CD4-positive, alpha-beta T cell treated with Interleukin-10 for 1 hour (primary cell): ENCODE results near the gene PHC2.
A peak's percentile ranks its signal among the peaks of the same experiment; 100 is the strongest.

ENCODE experiments used
- DNase-seq: peaks from one replicate; pipeline ENCODE4 v3.0.0-alpha.2; 2020

PHC2 gene

DNA sequence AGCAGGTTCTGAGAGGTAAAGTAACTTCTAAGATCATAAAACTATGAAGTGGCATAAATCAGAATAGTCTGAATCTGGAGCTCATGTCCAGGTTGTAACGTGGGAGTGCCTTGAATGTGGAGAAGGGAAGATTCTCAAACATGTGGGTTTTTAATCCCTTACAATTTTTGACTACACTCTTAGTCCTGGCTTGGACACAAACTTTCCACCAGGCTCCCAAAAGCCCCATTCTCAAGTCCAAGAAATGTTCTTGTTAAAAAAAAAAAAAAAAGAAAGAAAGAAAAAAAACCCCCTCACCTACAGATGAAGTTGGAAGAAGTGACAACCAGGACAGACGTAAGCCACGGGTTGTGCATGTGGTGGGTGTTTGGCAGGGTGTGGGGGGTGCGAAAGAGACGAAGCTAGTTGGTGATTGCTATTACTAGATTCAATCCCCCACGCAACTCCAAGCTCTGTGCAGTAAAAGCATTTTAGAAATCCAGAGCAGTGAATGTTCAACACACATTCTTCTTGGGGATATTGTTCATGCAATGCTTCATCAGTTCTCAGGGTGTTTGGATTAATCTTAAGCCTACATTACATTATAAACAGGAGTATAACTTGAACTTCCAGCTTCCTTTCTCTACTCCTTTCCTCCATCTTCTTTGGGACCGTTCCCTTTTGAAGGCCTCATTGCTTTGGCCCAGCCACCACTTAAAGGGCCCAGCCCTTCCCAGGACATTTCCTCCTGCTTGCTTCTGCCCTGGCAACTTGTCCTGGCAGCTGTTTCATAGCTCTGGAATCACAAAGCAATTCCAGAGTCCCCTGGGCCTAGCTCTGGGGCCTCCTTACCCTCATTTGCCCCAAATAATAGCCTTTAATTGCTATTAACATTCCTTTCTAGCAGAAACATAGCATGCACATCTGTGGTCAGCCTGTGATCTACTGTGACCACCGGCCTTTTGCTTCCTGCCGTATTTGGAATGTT is 41.8 kb downstream of the PHC2 start:
- DNase-seq = no peak

DNA sequence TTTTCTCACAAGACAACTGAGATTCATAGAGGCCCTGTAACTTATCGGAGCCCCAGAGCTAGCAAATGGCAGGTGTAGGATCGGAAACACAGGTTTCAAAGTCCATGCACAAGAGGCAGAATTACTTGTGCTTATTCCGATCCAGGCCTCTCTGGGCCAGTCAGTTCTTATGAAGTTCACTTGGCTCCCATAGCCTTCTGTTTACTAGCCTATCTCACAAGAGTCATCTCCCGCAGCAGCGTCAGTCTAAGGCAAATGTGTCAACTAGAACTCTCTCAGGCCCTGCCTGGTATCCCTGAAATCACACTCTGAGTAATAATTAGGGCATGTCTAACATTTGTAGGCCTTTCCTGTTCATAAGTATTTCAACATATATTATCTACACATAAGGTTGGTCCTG is 43.3 kb downstream of the PHC2 start:
- DNase-seq = no peak

GRCh38 chr1:33385251-33385650 is 45.6 kb downstream of the PHC2 start:
- DNase-seq = no peak

- DNase-seq = no peak
Measured at GRCh38 chr1:33384040-33384812, 46.7 kb downstream of the PHC2 start.

DNA sequence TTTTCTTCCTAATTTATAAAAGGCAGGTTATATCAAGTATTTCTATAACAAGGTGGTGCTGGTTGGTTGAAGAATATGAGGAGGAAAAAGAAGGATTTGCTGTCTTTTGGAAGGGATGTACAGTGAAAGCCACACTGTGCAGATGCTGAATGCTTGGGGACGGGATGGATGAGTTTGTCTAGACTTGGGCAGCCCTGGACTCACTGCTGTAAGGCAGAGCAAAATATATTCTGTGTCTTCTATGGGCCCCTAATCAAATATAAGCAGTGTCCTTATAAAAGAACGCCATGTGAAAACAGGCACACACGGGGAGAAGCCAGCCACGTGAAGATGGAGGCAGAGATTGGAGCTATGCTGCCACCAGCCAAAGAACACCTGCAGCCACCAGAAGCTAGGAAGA is 47.4 kb downstream of the PHC2 start:
- DNase-seq = no peak

GRCh38 chr1:33382661-33383415 is 48.1 kb downstream of the PHC2 start:
- DNase-seq = no peak

DNA sequence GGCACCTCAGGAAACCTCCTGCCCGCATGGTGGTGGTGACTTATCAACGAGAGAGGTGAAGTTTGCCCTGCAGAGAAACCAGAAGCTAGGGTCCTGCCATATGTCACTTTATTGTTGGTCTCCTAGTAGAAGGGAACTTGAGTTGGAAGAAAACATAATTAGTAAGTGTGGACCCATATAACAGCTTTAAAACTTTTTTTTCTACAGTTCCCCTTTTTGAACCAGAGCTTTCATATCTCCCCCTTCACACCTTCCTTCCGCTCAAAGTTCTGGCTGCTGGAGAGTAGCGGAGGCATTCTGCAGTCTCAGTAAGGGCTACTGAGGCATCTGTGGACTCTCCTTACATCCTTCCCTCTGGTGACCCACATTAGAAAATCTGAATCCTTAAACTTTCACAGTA is 48.9 kb downstream of the PHC2 start:
- DNase-seq = no peak

DNA sequence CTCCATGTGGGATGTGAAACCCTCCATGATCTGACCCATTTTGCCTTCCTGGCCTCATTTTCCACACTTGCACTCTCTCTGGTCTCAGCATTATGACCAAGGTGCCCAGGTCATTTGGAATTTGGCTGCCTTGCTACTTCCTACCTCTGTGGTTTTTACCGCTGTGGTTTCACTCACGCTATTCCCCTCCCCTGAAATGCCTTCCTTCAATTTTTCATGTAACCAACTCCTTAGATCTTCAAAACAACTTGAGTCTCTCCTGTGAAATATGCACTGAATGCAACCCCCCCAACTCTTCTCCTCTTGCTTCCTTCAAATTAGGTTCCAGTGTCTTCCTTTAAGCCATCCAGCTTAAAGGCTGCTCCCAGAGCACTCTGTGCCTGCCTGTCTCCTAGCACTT is 50.1 kb downstream of the PHC2 start:
- DNase-seq = no peak

- no peak for DNase-seq
Measured at GRCh38 chr1:33379631-33380354, 51.1 kb downstream of the PHC2 start.

DNA sequence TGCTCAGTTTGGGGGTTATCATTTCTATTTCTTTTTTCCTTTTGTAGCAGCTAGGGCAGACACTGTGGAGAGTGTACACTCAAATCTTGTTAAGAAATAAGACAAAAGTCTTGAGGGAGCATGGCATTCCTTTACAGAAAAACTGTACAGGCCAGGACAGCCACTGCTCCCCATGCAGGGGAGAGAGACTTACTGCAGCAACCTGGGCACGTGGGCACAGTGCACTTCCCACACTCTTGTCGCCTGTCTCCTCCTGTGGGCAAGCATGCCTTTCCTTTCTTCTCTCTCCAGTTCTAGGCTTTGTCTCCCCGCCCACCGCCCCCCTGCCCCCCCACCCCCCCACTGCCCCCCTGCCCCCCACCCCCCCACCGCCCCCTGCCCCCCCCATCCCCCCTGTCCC is 51.9 kb downstream of the PHC2 start:
- DNase-seq = no peak

DNA sequence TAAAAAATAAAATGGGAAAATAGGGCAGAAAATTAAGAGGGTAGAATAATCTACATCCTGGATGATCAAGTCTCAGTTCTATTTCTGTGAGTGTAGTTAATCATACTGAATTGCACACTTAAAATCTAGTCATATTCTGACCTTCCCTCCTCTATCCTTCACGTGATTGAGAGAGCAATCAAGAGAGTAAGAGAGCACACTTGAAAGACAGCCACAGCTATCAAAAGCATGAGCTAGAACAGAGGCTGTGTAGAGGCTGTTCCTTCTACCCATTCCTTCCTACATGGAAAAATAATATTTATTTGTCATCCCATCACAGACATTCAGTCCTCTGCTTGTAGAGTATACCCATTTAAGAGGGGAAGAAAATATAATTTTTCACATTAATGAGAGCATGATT is 52.4 kb downstream of the PHC2 start:
- no peak for DNase-seq

- DNase-seq = no peak
Measured at GRCh38 chr1:33377756-33378155, 53.1 kb downstream of the PHC2 start.

DNA sequence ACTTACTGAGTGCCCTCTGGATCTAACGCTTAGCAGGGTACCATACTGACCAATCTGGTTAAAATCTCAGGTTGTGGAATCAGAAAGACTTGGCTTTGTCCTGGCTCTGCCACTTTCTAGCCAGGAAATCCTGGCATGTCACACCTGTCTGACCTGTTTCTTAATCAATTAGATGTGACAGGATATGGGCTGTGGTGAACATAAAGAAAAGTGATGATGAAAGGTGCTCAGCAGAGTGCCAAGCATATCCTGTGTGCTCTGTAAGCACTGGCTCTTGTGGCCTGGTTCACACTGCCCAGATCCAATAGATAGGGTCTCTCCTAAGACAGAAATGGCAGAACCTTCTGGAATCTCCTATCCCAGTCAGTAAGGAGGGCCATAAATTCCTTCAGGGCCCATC is 53.9 kb downstream of the PHC2 start:
- peak; percentile 24 for DNase-seq

- DNase-seq = no peak
Measured at GRCh38 chr1:33375316-33375715, 55.6 kb downstream of the PHC2 start.

GRCh38 chr1:33374336-33375105 is 56.4 kb downstream of the PHC2 start:
- no peak for DNase-seq

GRCh38 chr1:33373606-33374005 is 57.3 kb downstream of the PHC2 start:
- no peak for DNase-seq

- DNase-seq = no peak
Measured at GRCh38 chr1:33372677-33373076, 58.2 kb downstream of the PHC2 start.

DNA sequence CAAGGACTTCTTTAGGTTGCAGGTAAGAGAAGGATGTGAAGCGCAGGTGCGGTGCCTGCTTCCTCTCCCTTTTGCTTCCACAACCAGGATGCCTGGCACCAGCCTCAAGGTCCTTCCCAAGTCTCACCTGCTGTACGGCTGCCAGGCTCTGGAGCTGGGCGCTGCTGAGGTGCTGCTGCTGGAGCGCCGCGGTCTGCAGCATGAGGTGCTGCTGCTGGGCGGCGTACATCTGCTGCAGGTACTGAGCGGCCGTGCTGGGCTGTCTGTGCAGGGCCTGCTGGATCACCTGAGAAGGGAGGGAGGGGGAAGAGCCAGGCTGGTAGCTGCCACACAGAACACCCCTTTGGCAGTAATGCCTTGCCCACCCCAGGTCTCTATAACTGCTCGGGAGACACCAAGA is 58.7 kb downstream of the PHC2 start:
- DNase-seq = no peak

DNA sequence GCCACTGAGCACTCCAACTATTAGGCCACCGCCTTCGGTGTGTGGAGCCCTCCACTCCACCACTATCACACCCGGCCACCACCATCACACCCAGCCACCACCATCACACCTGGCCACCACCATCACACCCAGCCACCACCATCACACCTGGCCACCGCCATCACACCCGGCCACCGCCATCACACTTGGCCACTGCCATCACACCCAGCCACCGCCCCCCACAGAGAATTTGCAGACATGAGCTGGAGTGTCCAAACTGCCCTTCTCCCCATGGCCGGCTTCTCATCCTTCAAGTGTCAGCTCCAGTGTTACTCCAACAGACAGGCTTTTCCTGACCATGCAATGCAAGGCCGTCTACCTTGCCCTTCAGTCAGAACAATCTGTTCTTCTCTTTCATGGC is 59.6 kb downstream of the PHC2 start:
- DNase-seq = no peak

DNA sequence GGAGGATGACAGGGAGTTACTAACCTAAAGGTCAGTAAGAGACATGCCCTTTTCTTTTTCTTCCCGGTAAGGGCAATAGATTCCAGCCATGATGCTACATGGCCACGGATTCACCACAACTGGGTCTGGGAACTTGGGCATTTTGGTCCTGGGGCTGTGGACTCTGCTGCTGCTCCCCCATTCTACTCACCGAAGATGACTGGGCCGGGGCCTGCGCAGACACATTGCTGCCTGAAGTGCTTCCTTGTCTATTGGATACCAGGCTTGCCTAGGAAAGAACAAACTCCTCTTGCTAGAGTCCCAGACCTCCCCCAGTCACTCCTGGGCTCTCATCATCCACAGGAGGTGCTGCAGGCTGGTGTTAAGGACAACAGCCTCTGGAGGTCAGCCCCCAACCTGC is 60.1 kb downstream of the PHC2 start:
- no peak for DNase-seq

DNA sequence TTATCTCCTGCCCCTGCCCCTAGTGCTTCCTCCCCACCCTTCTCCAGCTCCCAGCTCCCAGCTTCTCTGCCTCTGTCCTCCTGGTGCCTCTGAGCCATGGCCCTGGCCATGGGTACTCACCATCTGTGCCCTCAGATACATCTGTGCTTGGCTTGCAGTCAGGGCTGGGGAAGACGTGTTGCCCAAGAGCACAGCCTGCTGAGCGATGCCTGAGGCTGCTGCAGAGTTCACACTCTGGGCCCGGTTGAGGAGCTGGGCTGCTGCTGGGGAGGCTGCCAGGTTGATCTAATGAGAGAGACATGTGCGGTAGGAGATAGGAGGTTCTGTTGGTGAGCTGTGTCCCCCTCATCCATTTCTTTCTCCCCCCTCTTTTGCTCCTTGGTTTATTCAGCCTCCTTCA is 60.6 kb downstream of the PHC2 start:
- DNase-seq = no peak

- no peak for DNase-seq
Measured at GRCh38 chr1:33369764-33370163, 61.1 kb downstream of the PHC2 start.
